Mesenchymal stem cell (in vitro differentiated cells and primary cell): ENCODE data around the gene MED27.
A peak's percentile ranks its signal among the peaks of the same experiment; 100 is the strongest.

ENCODE experiments used
- DNase-seq: peaks from one replicate; pipeline ENCODE4 v3.0.0-alpha.2; 2013
- H2AFZ ChIP-seq: one replicate; pipeline ENCODE4 v1.6.1; 2013; ENCODE audit warnings: low read depth, mild to moderate bottlenecking, control low read depth, inconsistent platforms, low read length, moderate library complexity
- H2AK5ac ChIP-seq: 2 replicates; pipeline ENCODE4 v1.6.1; 2013; ENCODE audit warnings: low read length, moderate library complexity, mild to moderate bottlenecking, inconsistent platforms; ENCODE audit not compliant: severe bottlenecking
- H2BK120ac ChIP-seq: one replicate; pipeline ENCODE4 v1.6.1; 2013; ENCODE audit warnings: low read depth, mild to moderate bottlenecking, inconsistent platforms, low read length, moderate library complexity
- H2BK12ac ChIP-seq, 2 experiments: one replicate each; pipeline ENCODE4 v1.6.1; 2013; ENCODE audit warnings: inconsistent platforms in 2 of 2, low read length in 2 of 2, mild to moderate bottlenecking in 2 of 2, moderate library complexity in 2 of 2, control low read depth in 1 of 2
- H2BK15ac ChIP-seq: one replicate; pipeline ENCODE4 v1.6.1; 2013; ENCODE audit warnings: mild to moderate bottlenecking, low read depth, inconsistent platforms; ENCODE audit not compliant: poor library complexity, severe bottlenecking
- H2BK5ac ChIP-seq: 2 replicates; pipeline ENCODE4 v1.6.1; 2013; ENCODE audit warnings: low read depth, mild to moderate bottlenecking, low read length, control low read depth, inconsistent platforms; ENCODE audit not compliant: poor library complexity, severe bottlenecking
- H3K14ac ChIP-seq, 2 experiments: one replicate each; pipeline ENCODE4 v1.6.1; 2013; ENCODE audit warnings: inconsistent platforms in 2 of 2, low read length in 2 of 2, control low read depth in 1 of 2, mild to moderate bottlenecking in 1 of 2, moderate library complexity in 1 of 2
- H3K18ac ChIP-seq, 2 experiments: one replicate each; pipeline ENCODE4 v1.6.1; 2013; ENCODE audit warnings: inconsistent platforms in 2 of 2, low read length in 2 of 2, control low read depth in 1 of 2, low read depth in 1 of 2, mild to moderate bottlenecking in 1 of 2
- H3K23ac ChIP-seq, 2 experiments: one replicate each; pipeline ENCODE4 v1.6.1; 2013; ENCODE audit warnings: inconsistent platforms in 2 of 2, low read length in 2 of 2, mild to moderate bottlenecking in 2 of 2, moderate library complexity in 2 of 2, control low read depth in 1 of 2
- H3K27ac ChIP-seq: 2 replicates; pipeline ENCODE4 v1.5.1; 2013; ENCODE audit warnings: mild to moderate bottlenecking, moderate library complexity, low read length, control low read depth, inconsistent platforms; ENCODE audit not compliant: poor library complexity, severe bottlenecking
- H3K27me3 ChIP-seq, 2 experiments: 2 replicates each; pipeline versions ENCODE4 v1.6.1 to v1.7.0; 2013; ENCODE audit warnings: low read length in 2 of 2, mild to moderate bottlenecking in 2 of 2, moderate library complexity in 2 of 2, control low read depth in 1 of 2, inconsistent platforms in 1 of 2; ENCODE audit not compliant: control insufficient read depth in 1 of 2, insufficient read depth in 1 of 2
- H3K36me3 ChIP-seq, 2 experiments: 2 replicates each; pipeline versions ENCODE4 v1.6.1 to v1.7.0; 2013; ENCODE audit warnings: low read length in 2 of 2, control low read depth in 1 of 2, inconsistent platforms in 1 of 2, low read depth in 1 of 2, mild to moderate bottlenecking in 1 of 2; ENCODE audit not compliant: insufficient read depth in 2 of 2, control insufficient read depth in 1 of 2
- H3K4ac ChIP-seq, 2 experiments: one replicate each; pipeline ENCODE4 v1.6.1; 2013; ENCODE audit warnings: inconsistent platforms in 2 of 2, low read length in 2 of 2, mild to moderate bottlenecking in 2 of 2, moderate library complexity in 2 of 2, control low read depth in 1 of 2, low read depth in 1 of 2
- H3K4me1 ChIP-seq: 2 replicates; pipeline ENCODE4 v1.6.1; 2013; ENCODE audit warnings: low read depth, low read length, control low read depth; ENCODE audit not compliant: control insufficient read depth, insufficient read depth
- H3K4me2 ChIP-seq: 2 replicates; pipeline ENCODE4 v1.6.1; 2013; ENCODE audit warnings: low read length, mild to moderate bottlenecking, inconsistent platforms; ENCODE audit not compliant: poor library complexity, severe bottlenecking
- H3K4me3 ChIP-seq, 2 experiments: 2 replicates each; pipeline versions ENCODE4 v1.5.1 to v1.7.0; 2013; ENCODE audit warnings: low read length in 2 of 2, mild to moderate bottlenecking in 2 of 2, control low read depth in 1 of 2, low read depth in 1 of 2; ENCODE audit not compliant: insufficient read depth in 1 of 2
- H3K79me1 ChIP-seq: replicated peaks from 2 replicates; pipeline ENCODE4 v1.6.1; 2013; ENCODE audit warnings: mild to moderate bottlenecking, control low read depth, low read length, inconsistent platforms; ENCODE audit not compliant: poor library complexity, severe bottlenecking
- H3K9ac ChIP-seq: 2 replicates; pipeline ENCODE4 v1.7.0; 2013; ENCODE audit warnings: mild to moderate bottlenecking, low read length, moderate library complexity
- H3K9me3 ChIP-seq: 2 replicates; pipeline ENCODE4 v1.7.0; 2013; ENCODE audit warnings: mild to moderate bottlenecking, low read length; ENCODE audit not compliant: control insufficient read depth
- H4K8ac ChIP-seq: one replicate; pipeline ENCODE4 v1.6.1; 2013; ENCODE audit warnings: inconsistent platforms, mild to moderate bottlenecking, low read length, moderate library complexity
- H4K91ac ChIP-seq: one replicate; pipeline ENCODE4 v1.6.1; 2013; ENCODE audit warnings: mild to moderate bottlenecking, low read length, inconsistent platforms
- WGBS: methylation state at CpG from one replicate; pipeline ENCODE4 v1.1.7; 2013; ENCODE audit warnings: mixed read lengths; 5-methylcytosine and 5-hydroxymethylcytosine counted together

Gene MED27

GRCh38 chr9:131976157-131977108, 103.2 kb downstream of the MED27 start:
- no peak overlapping the region for H2BK15ac ChIP-seq
- no peak overlapping the region for H2AFZ ChIP-seq
- no peaks in the 10 kb centered on the region for H3K9me3 ChIP-seq
- H3K79me1 ChIP-seq, result peaks cover 32% of the 10 kb centered on the region
- no peak overlapping the region for H3K14ac ChIP-seq
- WGBS, result 67% methylated on average over 5 of the region's 5 CpGs
- no peak for DNase-seq
- H3K27me3 ChIP-seq, result no peaks in the 10 kb centered on the region
- H3K4me3 ChIP-seq, result no peak overlapping the region
- peaks cover 2% of the 10 kb centered on the region for H3K4me1 ChIP-seq
- H3K9ac ChIP-seq, result no peak overlapping the region
- H3K4me2 ChIP-seq, result no peak overlapping the region
- H3K18ac ChIP-seq, result peak overlapping the region in 1 of 2 experiments; percentile 49
- no peaks in the 10 kb centered on the region for H3K36me3 ChIP-seq
- H4K91ac ChIP-seq, result no peak overlapping the region
- no peak overlapping the region for H2BK5ac ChIP-seq
- no peak overlapping the region for H3K23ac ChIP-seq
- H3K27ac ChIP-seq, result no peak overlapping the region
- no peak overlapping the region for H3K4ac ChIP-seq
- H2AK5ac ChIP-seq, result no peak overlapping the region
- no peak overlapping the region for H4K8ac ChIP-seq
- H2BK12ac ChIP-seq, result peak overlapping the region in 1 of 2 experiments; percentile 65
- H2BK120ac ChIP-seq, result no peak overlapping the region

- Histone ChIP-seq H3K18ac (no peak overlapping the region), H3K4me3 (no peak overlapping the region), H2AFZ (no peak overlapping the region), H3K14ac (no peak overlapping the region), H2AK5ac (no peak overlapping the region), H3K4me1 (peaks cover 2% of the 10 kb centered on the region), H3K9ac (no peak overlapping the region), H2BK120ac (no peak overlapping the region), H3K9me3 (no peaks in the 10 kb centered on the region), H2BK15ac (no peak overlapping the region), H4K8ac (no peak overlapping the region), H4K91ac (no peak overlapping the region), H3K23ac (no peak overlapping the region), H3K27ac (no peak overlapping the region), H2BK12ac (no peak overlapping the region), H3K79me1 (peaks cover 42% of the 10 kb centered on the region), H3K4me2 (no peak overlapping the region), H3K4ac (no peak overlapping the region), H3K27me3 (no peaks in the 10 kb centered on the region), H3K36me3 (no peaks in the 10 kb centered on the region), H2BK5ac (no peak overlapping the region)
- DNase-seq, result no peak
Measured at GRCh38 chr9:131972889-131973288, 106.8 kb downstream of the MED27 start.

GRCh38 chr9:131971482-131972074, 108.1 kb downstream of the MED27 start:
- Histone ChIP-seq H3K27ac (no peak overlapping the region), H2BK120ac (no peak overlapping the region), H4K91ac (no peak overlapping the region), H2BK12ac (no peak overlapping the region), H2AK5ac (no peak overlapping the region), H3K9me3 (no peaks in the 10 kb centered on the region), H3K14ac (no peak overlapping the region), H3K4me2 (no peak overlapping the region), H3K9ac (no peak overlapping the region), H2AFZ (no peak overlapping the region), H2BK5ac (no peak overlapping the region), H2BK15ac (no peak overlapping the region), H3K36me3 (no peaks in the 10 kb centered on the region), H3K23ac (no peak overlapping the region), H3K4ac (no peak overlapping the region), H3K27me3 (no peaks in the 10 kb centered on the region), H3K4me3 (no peak overlapping the region), H3K4me1 (no peaks in the 10 kb centered on the region), H3K79me1 (peaks cover 33% of the 10 kb centered on the region), H4K8ac (no peak overlapping the region), H3K18ac (no peak overlapping the region)
- 97% methylated on average over 5 of the region's 6 CpGs for WGBS
- no peak for DNase-seq

GRCh38 chr9:131969469-131969989, 110.1 kb downstream of the MED27 start:
- Histone ChIP-seq H3K4me2 (no peak overlapping the region), H2AFZ (no peak overlapping the region), H3K23ac (no peak overlapping the region), H2BK5ac (no peak overlapping the region), H2BK12ac (no peak overlapping the region), H4K91ac (no peak overlapping the region), H3K36me3 (no peaks in the 10 kb centered on the region), H2BK120ac (no peak overlapping the region), H3K4me1 (no peaks in the 10 kb centered on the region), H2BK15ac (no peak overlapping the region), H3K9me3 (no peaks in the 10 kb centered on the region), H3K27me3 (no peaks in the 10 kb centered on the region), H3K79me1 (peaks cover 29% of the 10 kb centered on the region), H3K9ac (no peak overlapping the region), H3K18ac (no peak overlapping the region), H2AK5ac (no peak overlapping the region), H3K4ac (no peak overlapping the region), H3K4me3 (no peak overlapping the region), H4K8ac (no peak overlapping the region), H3K27ac (no peak overlapping the region), H3K14ac (no peak overlapping the region)
- 97% methylated on average over 5 of the region's 5 CpGs for WGBS
- DNase-seq, result no peak
